Measurements from ENCODE around the gene CEP152. TPM values are rescaled to one million over a fixed set of nuclear protein-coding genes. Genes with fewer than 3 reads are reported as not detected.

Gene CEP152
- total and polyA plus RNA-seq, 2 experiments from 2014 or later = 14.6 to 30.5 TPM

DNA sequence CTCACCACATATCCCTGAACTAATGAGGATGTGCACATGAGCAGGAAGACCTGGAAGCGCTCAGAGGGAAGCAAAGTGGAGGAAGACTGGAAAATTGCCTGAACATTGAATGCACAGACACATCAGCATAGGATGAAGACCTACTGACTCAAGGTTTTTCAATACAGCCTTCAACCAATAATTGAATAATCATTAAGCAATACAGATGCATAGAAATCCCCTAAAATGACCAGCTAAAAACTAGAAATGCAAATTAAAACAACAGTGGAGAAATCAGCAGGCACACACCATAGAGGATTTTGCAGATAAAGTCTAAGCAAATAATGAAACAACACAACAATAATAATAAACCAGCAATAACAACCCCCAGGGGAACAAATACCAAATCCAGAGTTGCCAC is 80.4 kb downstream of the CEP152 start:
- H3K36me3 Mint-ChIP-seq (ENCODE audit: low read depth) = peaks cover 19% of the 10 kb centered on the region

DNA sequence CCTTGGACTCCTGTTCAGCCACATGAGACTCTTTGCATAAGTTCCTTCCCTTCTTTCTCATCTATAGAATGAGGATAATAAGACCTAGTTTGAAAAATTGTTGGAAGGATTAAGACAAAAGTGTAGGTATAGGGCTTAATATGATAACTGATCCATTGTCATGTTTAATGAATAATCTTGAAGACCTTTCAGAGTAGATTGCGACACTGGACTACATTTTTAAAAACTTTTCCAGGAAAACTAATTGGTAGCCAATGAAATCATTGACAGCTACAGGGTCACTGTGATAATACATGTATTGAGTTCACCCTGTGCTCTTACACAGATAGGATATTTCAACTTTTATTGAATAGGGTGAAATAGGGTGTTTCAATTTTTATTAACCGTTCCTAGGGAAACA is 86.9 kb downstream of the CEP152 start:
- Mint-ChIP-seq H3K4me1 (no peaks in the 10 kb centered on the region), H3K4me3 (no peak overlapping the region), H3K27ac (no peak overlapping the region), H3K36me3 (ENCODE audit: low read depth) (no peaks in the 10 kb centered on the region; the same call in 2 of the 3 replicates), H3K27me3 (ENCODE audit: insufficient read depth, low read depth, poor library complexity) (no peaks in the 10 kb centered on the region), H3K9me3 (no peaks in the 10 kb centered on the region)
- Histone ChIP-seq H3K4me3 (no peak overlapping the region), H3K4me2 (no peak overlapping the region), H3K27ac (ENCODE audit: low read depth) (no peak overlapping the region), H2AFZ (no peak overlapping the region), H3K79me2 (replicated peaks; ENCODE audit: insufficient read depth) (no peaks in the 10 kb centered on the region), H3K4me1 (ENCODE audit: insufficient read depth) (no peaks in the 10 kb centered on the region), H3K9me2 (ENCODE audit: insufficient read depth) (no peaks in the 10 kb centered on the region), H4K20me1 (replicated peaks; ENCODE audit: insufficient read depth) (no peaks in the 10 kb centered on the region), H3K27me3 (ENCODE audit: insufficient read depth) (no peaks in the 10 kb centered on the region), H3K36me3 (ENCODE audit: insufficient read depth) (peaks cover 2% of the 10 kb centered on the region; the same call in 1 of the 2 replicates), H3F3A (replicated peaks; ENCODE audit: low read depth) (no peaks in the 10 kb centered on the region)
- DNase-seq (ENCODE audit: low spot score) (no peak), ATAC-seq (no peak)
- TF ChIP-seq ZNF114 (CRISPR knock-in tag; IDR thresholded peaks at IDR 0.05) (no peak), JUNB (IDR thresholded peaks at IDR 0.05; ENCODE audit: unreplicated experiment) (no peak), ZNF331 (CRISPR knock-in tag; IDR thresholded peaks at IDR 0.05; ENCODE audit: low read depth) (no peak), EZH2phosphoT487 (IDR thresholded peaks at IDR 0.05; ENCODE audit: unreplicated experiment) (no peak), STAT1 (IDR thresholded peaks at IDR 0.05; ENCODE audit: unreplicated experiment) (no peak), POLR2AphosphoS5 (IDR thresholded peaks at IDR 0.05; ENCODE audit: low read depth) (no peak), EZH2 (IDR thresholded peaks at IDR 0.05; ENCODE audit: low read depth, unreplicated experiment) (no peak)
- TF ChIP-seq, protein P1, sequence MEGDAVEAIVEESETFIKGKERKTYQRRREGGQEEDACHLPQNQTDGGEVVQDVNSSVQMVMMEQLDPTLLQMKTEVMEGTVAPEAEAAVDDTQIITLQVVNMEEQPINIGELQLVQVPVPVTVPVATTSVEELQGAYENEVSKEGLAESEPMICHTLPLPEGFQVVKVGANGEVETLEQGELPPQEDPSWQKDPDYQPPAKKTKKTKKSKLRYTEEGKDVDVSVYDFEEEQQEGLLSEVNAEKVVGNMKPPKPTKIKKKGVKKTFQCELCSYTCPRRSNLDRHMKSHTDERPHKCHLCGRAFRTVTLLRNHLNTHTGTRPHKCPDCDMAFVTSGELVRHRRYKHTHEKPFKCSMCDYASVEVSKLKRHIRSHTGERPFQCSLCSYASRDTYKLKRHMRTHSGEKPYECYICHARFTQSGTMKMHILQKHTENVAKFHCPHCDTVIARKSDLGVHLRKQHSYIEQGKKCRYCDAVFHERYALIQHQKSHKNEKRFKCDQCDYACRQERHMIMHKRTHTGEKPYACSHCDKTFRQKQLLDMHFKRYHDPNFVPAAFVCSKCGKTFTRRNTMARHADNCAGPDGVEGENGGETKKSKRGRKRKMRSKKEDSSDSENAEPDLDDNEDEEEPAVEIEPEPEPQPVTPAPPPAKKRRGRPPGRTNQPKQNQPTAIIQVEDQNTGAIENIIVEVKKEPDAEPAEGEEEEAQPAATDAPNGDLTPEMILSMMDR (conservative IDR thresholded peaks at IDR 0.05; ENCODE audit: low read depth in 2 of 2) = no peak
- TF ChIP-seq, protein P2, sequence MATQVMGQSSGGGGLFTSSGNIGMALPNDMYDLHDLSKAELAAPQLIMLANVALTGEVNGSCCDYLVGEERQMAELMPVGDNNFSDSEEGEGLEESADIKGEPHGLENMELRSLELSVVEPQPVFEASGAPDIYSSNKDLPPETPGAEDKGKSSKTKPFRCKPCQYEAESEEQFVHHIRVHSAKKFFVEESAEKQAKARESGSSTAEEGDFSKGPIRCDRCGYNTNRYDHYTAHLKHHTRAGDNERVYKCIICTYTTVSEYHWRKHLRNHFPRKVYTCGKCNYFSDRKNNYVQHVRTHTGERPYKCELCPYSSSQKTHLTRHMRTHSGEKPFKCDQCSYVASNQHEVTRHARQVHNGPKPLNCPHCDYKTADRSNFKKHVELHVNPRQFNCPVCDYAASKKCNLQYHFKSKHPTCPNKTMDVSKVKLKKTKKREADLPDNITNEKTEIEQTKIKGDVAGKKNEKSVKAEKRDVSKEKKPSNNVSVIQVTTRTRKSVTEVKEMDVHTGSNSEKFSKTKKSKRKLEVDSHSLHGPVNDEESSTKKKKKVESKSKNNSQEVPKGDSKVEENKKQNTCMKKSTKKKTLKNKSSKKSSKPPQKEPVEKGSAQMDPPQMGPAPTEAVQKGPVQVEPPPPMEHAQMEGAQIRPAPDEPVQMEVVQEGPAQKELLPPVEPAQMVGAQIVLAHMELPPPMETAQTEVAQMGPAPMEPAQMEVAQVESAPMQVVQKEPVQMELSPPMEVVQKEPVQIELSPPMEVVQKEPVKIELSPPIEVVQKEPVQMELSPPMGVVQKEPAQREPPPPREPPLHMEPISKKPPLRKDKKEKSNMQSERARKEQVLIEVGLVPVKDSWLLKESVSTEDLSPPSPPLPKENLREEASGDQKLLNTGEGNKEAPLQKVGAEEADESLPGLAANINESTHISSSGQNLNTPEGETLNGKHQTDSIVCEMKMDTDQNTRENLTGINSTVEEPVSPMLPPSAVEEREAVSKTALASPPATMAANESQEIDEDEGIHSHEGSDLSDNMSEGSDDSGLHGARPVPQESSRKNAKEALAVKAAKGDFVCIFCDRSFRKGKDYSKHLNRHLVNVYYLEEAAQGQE (IDR thresholded peaks at IDR 0.05; ENCODE audit: unreplicated experiment) = no peak
- TF ChIP-seq, protein P3, sequence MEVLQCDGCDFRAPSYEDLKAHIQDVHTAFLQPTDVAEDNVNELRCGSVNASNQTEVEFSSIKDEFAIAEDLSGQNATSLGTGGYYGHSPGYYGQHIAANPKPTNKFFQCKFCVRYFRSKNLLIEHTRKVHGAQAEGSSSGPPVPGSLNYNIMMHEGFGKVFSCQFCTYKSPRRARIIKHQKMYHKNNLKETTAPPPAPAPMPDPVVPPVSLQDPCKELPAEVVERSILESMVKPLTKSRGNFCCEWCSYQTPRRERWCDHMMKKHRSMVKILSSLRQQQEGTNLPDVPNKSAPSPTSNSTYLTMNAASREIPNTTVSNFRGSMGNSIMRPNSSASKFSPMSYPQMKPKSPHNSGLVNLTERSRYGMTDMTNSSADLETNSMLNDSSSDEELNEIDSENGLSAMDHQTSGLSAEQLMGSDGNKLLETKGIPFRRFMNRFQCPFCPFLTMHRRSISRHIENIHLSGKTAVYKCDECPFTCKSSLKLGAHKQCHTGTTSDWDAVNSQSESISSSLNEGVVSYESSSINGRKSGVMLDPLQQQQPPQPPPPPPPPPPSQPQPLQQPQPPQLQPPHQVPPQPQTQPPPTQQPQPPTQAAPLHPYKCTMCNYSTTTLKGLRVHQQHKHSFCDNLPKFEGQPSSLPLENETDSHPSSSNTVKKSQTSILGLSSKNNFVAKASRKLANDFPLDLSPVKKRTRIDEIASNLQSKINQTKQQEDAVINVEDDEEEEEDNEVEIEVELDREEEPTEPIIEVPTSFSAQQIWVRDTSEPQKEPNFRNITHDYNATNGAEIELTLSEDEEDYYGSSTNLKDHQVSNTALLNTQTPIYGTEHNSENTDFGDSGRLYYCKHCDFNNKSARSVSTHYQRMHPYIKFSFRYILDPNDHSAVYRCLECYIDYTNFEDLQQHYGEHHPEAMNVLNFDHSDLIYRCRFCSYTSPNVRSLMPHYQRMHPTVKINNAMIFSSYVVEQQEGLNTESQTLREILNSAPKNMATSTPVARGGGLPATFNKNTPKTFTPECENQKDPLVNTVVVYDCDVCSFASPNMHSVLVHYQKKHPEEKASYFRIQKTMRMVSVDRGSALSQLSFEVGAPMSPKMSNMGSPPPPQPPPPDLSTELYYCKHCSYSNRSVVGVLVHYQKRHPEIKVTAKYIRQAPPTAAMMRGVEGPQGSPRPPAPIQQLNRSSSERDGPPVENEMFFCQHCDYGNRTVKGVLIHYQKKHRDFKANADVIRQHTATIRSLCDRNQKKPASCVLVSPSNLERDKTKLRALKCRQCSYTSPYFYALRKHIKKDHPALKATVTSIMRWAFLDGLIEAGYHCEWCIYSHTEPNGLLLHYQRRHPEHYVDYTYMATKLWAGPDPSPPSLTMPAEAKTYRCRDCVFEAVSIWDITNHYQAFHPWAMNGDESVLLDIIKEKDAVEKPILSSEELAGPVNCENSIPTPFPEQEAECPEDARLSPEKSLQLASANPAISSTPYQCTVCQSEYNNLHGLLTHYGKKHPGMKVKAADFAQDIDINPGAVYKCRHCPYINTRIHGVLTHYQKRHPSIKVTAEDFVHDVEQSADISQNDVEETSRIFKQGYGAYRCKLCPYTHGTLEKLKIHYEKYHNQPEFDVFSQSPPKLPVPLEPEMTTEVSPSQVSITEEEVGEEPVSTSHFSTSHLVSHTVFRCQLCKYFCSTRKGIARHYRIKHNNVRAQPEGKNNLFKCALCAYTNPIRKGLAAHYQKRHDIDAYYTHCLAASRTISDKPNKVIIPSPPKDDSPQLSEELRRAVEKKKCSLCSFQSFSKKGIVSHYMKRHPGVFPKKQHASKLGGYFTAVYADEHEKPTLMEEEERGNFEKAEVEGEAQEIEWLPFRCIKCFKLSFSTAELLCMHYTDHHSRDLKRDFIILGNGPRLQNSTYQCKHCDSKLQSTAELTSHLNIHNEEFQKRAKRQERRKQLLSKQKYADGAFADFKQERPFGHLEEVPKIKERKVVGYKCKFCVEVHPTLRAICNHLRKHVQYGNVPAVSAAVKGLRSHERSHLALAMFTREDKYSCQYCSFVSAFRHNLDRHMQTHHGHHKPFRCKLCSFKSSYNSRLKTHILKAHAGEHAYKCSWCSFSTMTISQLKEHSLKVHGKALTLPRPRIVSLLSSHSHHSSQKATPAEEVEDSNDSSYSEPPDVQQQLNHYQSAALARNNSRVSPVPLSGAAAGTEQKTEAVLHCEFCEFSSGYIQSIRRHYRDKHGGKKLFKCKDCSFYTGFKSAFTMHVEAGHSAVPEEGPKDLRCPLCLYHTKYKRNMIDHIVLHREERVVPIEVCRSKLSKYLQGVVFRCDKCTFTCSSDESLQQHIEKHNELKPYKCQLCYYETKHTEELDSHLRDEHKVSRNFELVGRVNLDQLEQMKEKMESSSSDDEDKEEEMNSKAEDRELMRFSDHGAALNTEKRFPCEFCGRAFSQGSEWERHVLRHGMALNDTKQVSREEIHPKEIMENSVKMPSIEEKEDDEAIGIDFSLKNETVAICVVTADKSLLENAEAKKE (CRISPR knock-in tag; IDR thresholded peaks at IDR 0.05) = no peak

More for the DNA sequence above, 80.4 kb downstream of the CEP152 start:
- peaks cover 2% of the 10 kb centered on the region for H3K27me3 Mint-ChIP-seq (ENCODE audit: insufficient read depth, low read depth, poor library complexity)
- H3K79me2 ChIP-seq (replicated peaks; ENCODE audit: insufficient read depth) = no peaks in the 10 kb centered on the region
- H3K27me3 ChIP-seq (ENCODE audit: insufficient read depth) = no peaks in the 10 kb centered on the region
- H3K9me3 Mint-ChIP-seq = peaks cover 6% of the 10 kb centered on the region; the same call in 2 of the 3 replicates
- ATAC-seq (no peak), DNase-seq (ENCODE audit: low spot score) (no peak)
- no peak overlapping the region for H2AFZ ChIP-seq
- no peaks in the 10 kb centered on the region for H3K4me1 ChIP-seq (ENCODE audit: insufficient read depth)
- H3K9me2 ChIP-seq (ENCODE audit: insufficient read depth) = no peaks in the 10 kb centered on the region
- no peak for TF ChIP-seq STAT1 (IDR thresholded peaks at IDR 0.05; ENCODE audit: unreplicated experiment)
- TF ChIP-seq EZH2 (IDR thresholded peaks at IDR 0.05; ENCODE audit: low read depth, unreplicated experiment) = no peak
- TF ChIP-seq ZNF331 (CRISPR knock-in tag; IDR thresholded peaks at IDR 0.05; ENCODE audit: low read depth) = no peak
- TF ChIP-seq POLR2AphosphoS5 (IDR thresholded peaks at IDR 0.05; ENCODE audit: low read depth) = no peak
- no peak for TF ChIP-seq NANOG (IDR thresholded peaks at IDR 0.05; ENCODE audit: borderline replicate concordance)
- no peak overlapping the region for H3K4me3 Mint-ChIP-seq
- H3K4me1 Mint-ChIP-seq = no peaks in the 10 kb centered on the region
- H3K4me2 ChIP-seq = no peak overlapping the region
- H3F3A ChIP-seq (replicated peaks; ENCODE audit: low read depth) = no peaks in the 10 kb centered on the region
- H3K27ac ChIP-seq (ENCODE audit: low read depth) = no peak overlapping the region
- peaks cover 5% of the 10 kb centered on the region; the same call in 1 of the 2 replicates for H3K36me3 ChIP-seq (ENCODE audit: insufficient read depth)
- H3K27ac Mint-ChIP-seq = no peak overlapping the region; the same call in 1 of the 2 replicates
- no peak overlapping the region for H3K4me3 ChIP-seq
- H4K20me1 ChIP-seq (replicated peaks; ENCODE audit: insufficient read depth) = no peaks in the 10 kb centered on the region

All from GM23338 (cell line).